ENCODE measurements around the gene INHBA. TPM values are rescaled to one million over a fixed set of nuclear protein-coding genes. Genes with fewer than 3 reads are reported as not detected.
A peak's percentile ranks its signal among the peaks of the same experiment; 100 is the strongest.

Gene INHBA
- total RNA-seq, 1 donor from 2014 or later: 81.2 TPM

DNA sequence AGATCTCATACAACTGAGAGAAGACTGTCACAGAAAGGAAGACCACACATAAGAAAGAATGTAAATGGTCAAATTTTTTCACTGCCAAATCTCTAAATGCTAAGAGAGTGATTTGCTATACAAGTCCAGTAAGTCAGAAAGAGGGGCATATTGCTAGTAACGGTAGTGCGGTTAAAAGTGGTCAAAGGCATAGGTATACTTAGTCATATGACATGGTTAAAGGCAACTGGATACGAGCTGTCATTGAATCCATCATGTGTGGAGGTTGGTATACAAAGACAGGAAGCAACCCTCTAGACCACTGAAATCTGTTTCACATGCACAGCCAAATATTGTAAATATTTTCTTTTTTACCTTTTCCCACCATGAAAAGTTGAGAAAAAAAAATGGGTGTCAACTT is 4.8 kb downstream of the INHBA start:
- Histone ChIP-seq H3K4me1 (peaks cover 10% of the 10 kb centered on the region), H3K36me3 (no peaks in the 10 kb centered on the region), H3K4me3 (peak overlapping the region; percentile 46), H3K27ac (no peak overlapping the region), H3K27me3 (ENCODE audit: low read depth) (peaks cover 15% of the 10 kb centered on the region), H3K9me3 (no peaks in the 10 kb centered on the region)
- TF ChIP-seq CTCF (IDR thresholded peaks at IDR 0.05): no peak
- DNase-seq (no peak), ATAC-seq (no peak)
- intact Hi-C loops (cut with DNase I): no loop called here

- TF ChIP-seq CTCF (IDR thresholded peaks at IDR 0.05): peak; percentile 72
- H3K27ac ChIP-seq: no peak overlapping the region
- ATAC-seq (peak; percentile 65 to 77), DNase-seq (peak; percentile 76)
- H3K36me3 ChIP-seq: no peaks in the 10 kb centered on the region
- H3K4me3 ChIP-seq: peak overlapping the region; percentile 46
- H3K4me1 ChIP-seq: peaks cover 10% of the 10 kb centered on the region
- intact Hi-C loops (cut with DNase I): no loop called here
- H3K27me3 ChIP-seq (ENCODE audit: low read depth): peaks cover 15% of the 10 kb centered on the region
- H3K9me3 ChIP-seq: no peaks in the 10 kb centered on the region
These were observed 6.5 kb downstream of the INHBA start for GRCh38 chr7:41696323-41696916.

GRCh38 chr7:41695661-41696322 is 7.1 kb downstream of the INHBA start:
- H3K4me3 ChIP-seq: peak overlapping the region; percentile 46
- no peaks in the 10 kb centered on the region for H3K36me3 ChIP-seq
- H3K4me1 ChIP-seq: peaks cover 10% of the 10 kb centered on the region
- ATAC-seq (no peak), DNase-seq (no peak)
- intact Hi-C loops (cut with DNase I): no loop called here
- no peak for TF ChIP-seq CTCF (IDR thresholded peaks at IDR 0.05)
- H3K27me3 ChIP-seq (ENCODE audit: low read depth): peaks cover 15% of the 10 kb centered on the region
- H3K9me3 ChIP-seq: no peaks in the 10 kb centered on the region
- peak overlapping the region; percentile 6 for H3K27ac ChIP-seq

DNA sequence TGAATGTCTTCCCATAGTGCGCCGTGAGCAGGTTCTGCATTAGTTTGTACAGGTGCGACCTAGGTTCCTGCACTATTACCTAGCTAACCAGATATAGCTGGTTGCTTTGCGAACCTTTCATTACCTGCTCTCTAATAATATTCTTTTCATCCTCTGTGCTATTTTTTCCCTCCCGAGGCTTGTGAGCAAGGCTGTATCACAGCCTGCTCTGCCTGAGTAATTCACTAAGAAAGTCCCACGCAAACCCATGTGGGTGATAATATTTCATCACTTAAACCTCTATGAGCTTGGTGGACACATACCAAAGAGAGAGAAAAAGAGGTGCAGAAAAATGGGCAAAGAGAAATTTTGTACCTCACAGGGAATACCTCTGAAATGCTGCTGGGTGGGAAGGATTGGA is 8.4 kb downstream of the INHBA start:
- Histone ChIP-seq H3K27ac (no peak overlapping the region), H3K9me3 (no peaks in the 10 kb centered on the region), H3K4me3 (no peak overlapping the region), H3K27me3 (ENCODE audit: low read depth) (peaks cover 15% of the 10 kb centered on the region), H3K4me1 (peaks cover 4% of the 10 kb centered on the region), H3K36me3 (no peaks in the 10 kb centered on the region)
- ATAC-seq: no peak
- intact Hi-C loops (cut with DNase I): no loop called here
- no peak for TF ChIP-seq CTCF (IDR thresholded peaks at IDR 0.05)
- DNase-seq: no peak

DNA sequence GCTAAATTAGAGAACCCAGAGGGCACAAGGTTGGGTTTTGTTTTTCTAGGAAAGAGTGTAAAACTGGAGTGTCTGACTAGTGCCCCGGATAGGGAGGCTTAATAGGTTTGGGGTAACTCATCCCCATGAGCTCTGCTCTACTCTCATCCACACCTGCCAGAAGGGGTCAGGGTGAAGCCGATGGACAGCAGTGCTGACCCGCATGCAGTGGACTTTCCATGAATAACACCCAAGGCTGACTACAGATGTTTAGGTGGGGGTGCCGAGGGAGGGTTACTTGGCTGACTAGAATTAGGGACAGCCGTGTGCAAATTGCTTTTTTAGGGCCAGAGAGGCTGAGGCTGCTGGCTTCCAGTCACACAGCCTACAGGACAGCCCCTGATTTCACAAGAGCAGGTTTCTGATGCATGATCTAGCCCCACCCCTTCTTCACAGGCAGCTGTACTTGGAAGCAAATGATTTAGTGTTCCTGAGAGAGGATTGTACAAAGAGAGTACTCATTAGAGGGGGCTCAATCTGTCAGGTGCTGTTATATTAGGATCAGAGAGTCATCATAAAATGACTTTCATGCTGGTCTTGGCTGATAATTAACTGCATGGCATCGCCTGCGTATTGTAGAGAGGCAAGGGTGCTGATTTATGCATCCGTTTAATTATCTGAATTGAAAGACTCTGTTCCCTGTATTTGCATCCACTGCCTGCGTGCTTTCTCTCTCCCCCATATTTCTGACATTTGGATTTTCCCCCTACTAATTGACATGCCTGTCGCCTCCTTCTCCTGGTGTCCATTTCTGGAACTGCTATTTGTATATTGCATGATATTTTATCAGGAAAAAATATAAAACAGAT is 9.5 kb downstream of the INHBA start:
- no peaks in the 10 kb centered on the region for H3K9me3 ChIP-seq
- no peaks in the 10 kb centered on the region for H3K4me1 ChIP-seq
- no peak overlapping the region for H3K4me3 ChIP-seq
- no peak for DNase-seq
- H3K36me3 ChIP-seq: no peaks in the 10 kb centered on the region
- peak; percentile 33 to 50 for ATAC-seq
- peak; percentile 7 for TF ChIP-seq CTCF (IDR thresholded peaks at IDR 0.05)
- no peak overlapping the region for H3K27ac ChIP-seq
- peaks cover 12% of the 10 kb centered on the region for H3K27me3 ChIP-seq (ENCODE audit: low read depth)
- intact Hi-C loops (cut with DNase I): no loop called here

Measured in lower lobe of right lung (tissue), 2 donors.